Stimulated activated CD8-positive, alpha-beta memory T cell treated with anti-CD3 and anti-CD28 coated beads, Interleukin-4, amount 100 ng/mL, for 1 hour (primary cell): Measurements from ENCODE around the gene BLVRB.

Experiments used
- DNase-seq, 2 donors: peaks; one replicate each; pipeline ENCODE4 v3.0.0-alpha.2; 2020; ENCODE audit warnings: low read depth in 2 of 2, low spot score in 1 of 2

Gene BLVRB

DNA sequence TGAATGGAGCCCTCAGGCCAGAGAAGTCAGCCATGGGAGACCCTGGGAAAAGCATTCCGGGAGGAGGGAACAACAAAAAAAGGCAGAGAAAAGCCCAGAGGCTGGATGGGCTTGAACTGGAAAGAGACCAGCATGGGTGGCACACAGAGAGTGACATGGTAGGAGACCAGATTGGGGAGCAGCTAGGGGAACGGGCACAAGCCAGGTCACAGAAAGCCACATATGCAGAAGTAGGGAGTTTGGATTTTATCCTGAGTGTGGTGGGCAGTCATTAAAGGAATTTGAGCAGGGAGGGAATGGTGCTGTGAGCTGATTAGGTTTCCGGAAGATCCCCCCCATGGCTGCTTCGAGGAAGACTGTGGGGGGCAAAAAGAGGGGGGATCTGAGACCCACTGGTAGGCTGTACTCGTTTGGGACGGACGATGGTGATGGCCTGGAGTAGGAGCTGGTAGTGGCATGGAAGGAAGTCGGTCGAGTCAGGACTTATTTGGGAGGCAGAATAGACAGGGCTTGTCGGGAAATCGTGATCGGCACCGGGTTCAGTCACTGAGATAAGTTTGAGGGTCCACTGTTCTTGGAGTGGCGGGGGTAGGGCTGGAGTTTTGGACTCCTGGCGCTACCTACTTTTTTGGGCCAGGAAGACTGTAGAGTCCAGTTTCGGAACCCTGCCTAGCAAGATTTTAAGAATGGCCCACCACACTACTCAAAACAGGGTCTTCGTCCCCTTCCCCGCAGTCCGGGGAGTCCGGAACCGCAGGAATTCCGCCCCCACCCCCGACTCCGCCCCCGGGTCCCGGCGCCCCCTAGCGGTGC lies 40.7 kb downstream of the BLVRB start:
- DNase-seq, result no peak

GRCh38 chr19:40423938-40424337 lies 41.6 kb downstream of the BLVRB start:
- no peak for DNase-seq

GRCh38 chr19:40422748-40423566 lies 42.6 kb downstream of the BLVRB start:
- DNase-seq, result no peak

DNA sequence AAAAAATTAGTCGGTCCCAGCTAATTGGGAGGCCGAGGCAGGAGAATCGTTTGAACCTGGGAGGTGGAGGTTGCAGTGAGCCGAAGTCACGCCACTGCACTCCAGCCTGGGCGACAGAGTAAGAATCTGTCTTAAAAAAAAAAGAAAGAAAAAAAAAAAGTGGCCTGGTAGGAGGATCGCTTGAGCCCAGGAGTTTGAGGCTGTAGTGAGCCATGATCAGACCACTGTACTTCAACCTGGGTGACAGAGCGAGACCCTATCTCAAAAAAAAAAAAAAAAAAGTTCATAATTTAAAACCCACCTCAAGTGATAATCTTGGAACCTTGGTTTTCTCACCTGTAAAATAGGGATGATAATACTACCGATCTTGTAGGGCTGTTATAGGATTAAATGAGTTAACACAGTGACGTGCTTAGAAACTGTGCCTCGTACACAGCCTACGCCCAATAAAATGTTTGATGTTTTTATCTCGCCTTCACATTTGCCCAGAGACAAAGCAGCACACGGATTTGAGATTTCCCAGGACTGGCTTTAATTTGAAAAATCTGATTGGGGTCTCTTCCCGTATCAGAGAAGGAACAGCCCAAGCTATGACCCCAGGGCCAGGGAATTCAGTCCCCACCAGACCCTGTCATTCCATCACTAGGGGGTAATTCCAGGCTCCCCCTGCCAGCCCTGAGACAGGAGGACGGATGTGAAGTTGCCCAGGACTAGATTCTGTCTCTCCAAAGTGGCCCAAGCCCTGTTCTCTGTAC lies 43.4 kb downstream of the BLVRB start:
- no peak for DNase-seq

GRCh38 chr19:40420766-40421765 lies 44.5 kb downstream of the BLVRB start:
- peak in 1 of 2 donors; percentile 41 for DNase-seq

- no peak for DNase-seq
These were observed 45.1 kb downstream of the BLVRB start for GRCh38 chr19:40420451-40420765.

DNA sequence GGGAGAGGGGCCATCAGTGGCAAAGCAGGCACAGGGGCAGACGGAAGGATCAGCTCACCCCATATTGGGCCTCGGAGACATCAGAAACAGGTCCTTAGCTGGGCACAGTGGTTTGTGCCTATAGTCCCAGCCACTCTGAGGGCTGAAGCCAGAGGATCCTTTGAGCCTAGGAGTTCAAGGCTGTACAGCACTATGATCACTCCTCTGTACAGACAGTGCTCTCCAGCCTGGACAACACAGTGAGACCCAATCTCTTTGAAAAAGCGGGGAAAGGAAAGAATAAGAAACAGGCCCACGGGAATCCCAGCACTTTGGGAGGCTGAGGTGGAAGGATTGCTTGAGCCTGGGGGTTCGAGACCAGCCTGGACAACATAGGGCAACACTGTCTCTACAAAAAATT lies 45.8 kb downstream of the BLVRB start:
- no peak for DNase-seq

- DNase-seq, result no peak
These were observed 46.4 kb downstream of the BLVRB start for GRCh38 chr19:40419066-40419612.

GRCh38 chr19:40418040-40418439 lies 47.5 kb downstream of the BLVRB start:
- no peak for DNase-seq

DNA sequence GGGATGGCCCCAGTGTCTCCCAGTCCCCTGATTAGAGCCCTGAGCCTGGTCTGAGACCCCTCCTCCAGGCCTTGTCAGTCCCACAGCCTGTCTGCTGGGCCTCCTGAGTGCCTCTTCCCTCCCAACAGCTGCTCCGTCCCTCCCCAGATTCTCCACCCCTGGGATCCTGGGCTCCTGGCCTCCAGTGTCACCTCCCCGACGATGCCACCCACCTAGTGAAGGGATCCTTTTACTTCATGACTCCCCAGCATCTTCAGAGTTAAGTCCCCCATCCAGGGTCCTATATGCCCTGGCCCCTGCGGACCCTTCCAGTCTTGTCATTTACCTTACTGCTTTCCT lies 47.9 kb downstream of the BLVRB start:
- no peak for DNase-seq

- DNase-seq, result no peak
These were observed 48.5 kb downstream of the BLVRB start for GRCh38 chr19:40416918-40417642.

GRCh38 chr19:40415768-40416167 lies 49.8 kb downstream of the BLVRB start:
- DNase-seq, result no peak

DNA sequence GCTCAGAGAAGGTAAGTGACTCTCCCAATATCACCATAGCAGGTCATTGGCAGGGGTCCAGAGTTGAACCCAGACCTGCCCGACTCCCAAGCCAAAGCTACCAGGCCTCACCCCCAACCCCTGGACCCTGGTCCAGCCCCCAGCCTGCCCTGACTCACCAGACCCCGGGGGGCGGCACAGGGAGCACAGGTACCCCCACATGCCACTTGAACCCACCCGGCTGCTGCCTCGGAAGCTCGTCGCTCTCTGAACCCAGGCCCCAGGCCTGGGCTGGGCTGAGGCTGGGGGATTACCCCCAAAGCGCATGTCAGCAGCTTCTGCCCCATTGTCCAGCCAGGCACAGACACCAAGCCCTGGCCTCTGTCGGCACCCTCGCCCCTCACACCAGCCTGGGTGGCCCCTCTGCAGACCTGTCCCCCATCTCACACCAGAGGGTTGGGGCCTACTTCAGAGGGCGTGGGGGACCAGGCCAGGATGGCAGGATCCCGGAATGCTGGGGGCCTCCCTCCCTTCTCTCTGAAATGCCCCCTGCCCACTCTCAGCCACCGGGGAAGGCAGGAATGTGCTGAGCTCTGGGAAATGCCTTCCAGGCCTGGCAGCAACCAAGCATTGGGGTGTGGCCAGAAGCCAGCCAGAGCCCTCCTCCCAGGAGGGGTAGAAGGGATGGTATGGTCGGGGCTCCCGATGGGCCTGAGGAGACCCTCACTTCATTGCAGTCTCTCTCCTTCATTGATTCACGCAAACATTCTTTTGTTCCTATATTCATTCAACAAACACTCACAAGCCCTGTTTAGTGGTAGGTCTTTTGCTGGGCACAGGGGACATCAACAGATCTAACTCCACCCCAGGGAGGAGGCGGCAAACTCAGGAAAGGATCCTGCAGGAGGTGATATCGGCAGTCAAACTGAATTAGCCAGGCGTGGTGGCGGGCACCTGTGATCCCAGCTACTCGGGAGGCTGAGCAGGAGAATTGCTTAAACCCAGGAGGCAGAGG lies 50.7 kb downstream of the BLVRB start:
- DNase-seq, result no peak

DNA sequence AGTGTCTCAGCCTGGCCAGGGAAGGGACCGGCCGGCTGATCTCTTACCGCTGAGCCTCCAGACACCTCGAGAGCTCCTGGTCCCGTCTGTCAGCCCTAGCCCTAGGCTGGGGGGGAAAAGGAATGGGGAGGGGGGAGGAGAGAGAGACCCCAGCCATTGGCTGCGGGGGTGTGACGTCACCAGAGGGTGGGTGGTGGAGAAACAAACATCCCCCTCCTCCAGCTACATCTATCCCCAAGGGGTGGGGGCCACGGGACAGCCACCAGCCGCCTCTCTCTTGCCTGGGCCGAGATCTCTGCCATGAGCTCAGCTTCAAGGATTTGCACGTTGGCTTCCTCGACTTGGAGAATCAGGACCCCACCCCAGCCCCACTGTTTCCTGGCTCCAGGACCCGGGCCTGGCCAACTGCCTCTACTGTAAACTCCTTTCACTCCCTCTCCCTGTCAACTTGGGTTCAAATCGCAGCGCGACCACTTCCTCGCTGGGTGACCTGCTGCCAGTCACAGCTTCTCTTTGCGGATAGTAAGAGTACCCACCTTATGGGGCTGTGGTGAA lies 52.2 kb downstream of the BLVRB start, which contains the start of gene PRX:
Gene PRX (minus strand): TSS at position 88 of the 555 bp plus-strand sequence. CDS start 5,446 bp downstream, outside the sequence.
- DNase-seq, result no peak

DNA sequence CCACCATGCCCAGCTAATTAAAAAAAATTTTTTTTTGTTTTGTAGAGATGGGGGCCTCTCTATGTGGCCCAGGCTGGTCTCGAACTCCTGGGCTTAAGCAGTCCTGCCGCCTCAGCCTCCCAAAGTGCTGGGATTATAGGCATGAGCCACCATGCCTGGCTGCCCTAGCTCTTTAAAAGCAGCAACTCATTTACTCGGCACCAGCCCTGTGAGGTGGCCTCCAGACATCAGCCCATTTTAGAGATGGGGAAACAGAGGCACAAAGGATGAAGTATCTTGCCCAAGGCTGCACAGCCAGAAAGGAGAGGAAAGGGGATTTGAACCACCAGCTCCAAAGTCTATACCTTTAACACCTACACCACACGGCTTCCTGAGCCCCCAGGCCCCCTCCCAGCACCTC lies 52.7 kb downstream of the BLVRB start:
- no peak for DNase-seq

GRCh38 chr19:40411958-40412499 lies 53.5 kb downstream of the BLVRB start:
- DNase-seq, result no peak

DNA sequence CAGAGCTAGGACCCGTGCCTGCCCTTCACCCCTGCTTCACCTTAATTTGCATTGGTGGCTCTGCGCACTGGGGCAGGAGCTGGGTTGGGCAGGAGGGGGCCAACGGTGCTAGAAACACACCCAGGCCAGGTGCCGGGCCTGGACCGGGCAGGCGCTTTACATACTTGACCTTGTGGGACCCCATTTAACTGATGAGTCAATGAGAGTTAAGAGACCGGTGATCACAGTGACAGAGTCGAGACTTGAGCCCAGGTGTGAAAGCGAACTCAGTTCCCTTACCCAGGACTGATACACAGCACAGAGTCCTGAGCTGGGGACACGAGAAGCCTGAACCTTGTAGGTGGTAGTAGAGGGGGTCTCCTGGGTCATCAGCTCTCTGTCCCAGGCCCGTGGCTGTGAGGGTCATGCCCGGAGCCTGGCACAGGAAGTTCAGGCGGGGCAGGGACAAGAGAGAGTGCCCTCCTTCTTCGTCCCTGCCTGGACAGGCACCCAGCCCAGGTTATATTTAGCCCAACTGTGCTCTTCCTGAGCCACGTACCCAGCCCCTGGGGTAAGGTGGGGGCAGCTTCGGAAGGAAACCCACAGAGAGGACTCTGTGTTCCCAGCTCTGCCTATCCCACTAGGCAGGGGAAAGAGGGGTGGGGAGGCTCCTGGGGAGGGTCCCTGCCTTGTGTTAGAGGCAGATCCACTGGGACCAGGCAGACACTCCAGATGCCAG lies 54.3 kb downstream of the BLVRB start:
- no peak for DNase-seq
